GOT3 (cell line): ENCODE measurements around the gene DNAJC5.
A peak's percentile ranks its signal among the peaks of the same experiment; 100 is the strongest.
"Not testable (repeated sequence)": the region's sequence is repeated elsewhere in the genome, so short reads cannot be mapped to it uniquely, and the experiment has no call there.

Experiments
- DNase-seq: peaks from one replicate; lab custom pipeline; 2025; ENCODE audit warnings: mixed read lengths; lab: John Stamatoyannopoulos, UW

DNAJC5 gene

DNA sequence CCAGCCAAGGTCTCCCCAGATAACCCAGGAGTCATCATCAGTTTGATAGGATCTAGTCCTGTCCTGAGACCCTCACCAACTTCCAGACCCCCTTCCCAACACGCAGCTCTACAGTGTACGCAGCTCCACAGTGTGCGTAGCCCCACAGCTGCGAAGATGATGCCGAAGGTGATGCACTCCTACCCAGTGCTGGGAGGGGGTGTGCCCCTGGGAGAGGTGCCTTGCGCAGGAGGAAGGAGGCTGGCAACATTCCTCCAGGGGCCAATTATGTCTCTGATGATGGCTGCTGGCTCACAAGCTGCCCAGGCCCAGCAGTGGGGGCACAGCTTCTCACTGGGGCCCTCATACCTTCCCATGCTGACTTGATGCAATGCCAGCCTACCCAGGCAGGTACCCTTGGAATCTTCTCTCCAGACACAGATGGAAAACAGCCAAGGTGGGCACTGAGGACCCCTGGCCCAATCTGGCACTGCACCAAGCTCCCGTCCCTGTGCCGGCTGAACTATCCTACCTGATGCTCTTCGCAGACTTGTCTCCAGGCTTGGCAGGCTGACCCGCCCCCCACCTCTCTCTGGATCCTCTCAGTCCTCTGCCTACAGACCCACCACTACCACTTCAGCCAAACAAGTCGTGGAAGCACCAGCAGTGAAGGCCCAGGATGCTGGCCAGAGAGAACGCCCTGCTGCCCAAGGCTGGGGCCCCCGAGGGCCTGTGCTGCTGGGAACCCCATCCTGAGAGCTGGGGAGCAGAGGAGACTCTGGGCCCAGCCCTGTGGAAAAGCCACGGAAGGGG lies 73.4 kb downstream of the DNAJC5 start:
- no peak for DNase-seq

DNA sequence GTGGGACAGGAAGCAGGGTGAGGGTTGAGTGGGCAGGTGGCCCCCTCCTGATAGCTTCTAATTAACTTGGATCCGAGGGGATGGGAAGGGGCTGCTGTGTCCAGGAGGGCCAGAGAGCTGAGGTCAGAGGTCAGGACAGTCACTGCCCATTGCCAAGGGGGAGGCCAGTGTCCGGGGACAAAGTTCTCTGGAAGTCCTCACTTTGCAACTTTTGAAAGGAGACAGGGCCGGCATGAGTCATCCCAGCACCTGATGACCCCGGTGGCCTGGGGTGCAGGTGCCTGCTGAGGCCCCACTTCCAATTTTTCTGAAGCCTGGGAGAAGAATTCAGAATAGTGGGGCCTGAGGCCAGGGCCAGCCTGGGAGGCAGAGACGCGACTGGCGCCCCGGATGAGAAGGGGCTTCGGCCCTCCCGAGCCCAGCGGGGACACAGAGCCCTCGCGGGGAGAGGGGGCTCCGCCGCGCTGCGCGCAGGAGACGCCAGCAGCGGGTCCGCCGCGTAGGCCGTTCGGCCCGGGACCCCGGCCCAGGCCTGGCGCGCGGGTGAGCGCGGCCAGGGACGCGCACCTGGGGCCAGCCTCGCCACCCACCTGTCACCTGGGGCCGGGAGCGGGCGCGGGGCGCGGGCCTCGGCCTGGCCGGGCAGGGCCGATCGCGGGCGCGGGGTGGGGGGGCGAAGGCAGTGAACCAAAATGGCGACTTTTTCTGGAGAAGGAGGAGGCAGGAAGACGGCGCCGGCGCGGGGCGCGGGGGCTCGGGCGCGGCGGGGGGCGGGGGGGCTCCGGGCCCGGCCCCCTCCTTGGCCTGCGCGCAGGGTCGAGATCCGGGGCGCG lies 74.2 kb downstream of the DNAJC5 start:
- DNase-seq: no peak

DNA sequence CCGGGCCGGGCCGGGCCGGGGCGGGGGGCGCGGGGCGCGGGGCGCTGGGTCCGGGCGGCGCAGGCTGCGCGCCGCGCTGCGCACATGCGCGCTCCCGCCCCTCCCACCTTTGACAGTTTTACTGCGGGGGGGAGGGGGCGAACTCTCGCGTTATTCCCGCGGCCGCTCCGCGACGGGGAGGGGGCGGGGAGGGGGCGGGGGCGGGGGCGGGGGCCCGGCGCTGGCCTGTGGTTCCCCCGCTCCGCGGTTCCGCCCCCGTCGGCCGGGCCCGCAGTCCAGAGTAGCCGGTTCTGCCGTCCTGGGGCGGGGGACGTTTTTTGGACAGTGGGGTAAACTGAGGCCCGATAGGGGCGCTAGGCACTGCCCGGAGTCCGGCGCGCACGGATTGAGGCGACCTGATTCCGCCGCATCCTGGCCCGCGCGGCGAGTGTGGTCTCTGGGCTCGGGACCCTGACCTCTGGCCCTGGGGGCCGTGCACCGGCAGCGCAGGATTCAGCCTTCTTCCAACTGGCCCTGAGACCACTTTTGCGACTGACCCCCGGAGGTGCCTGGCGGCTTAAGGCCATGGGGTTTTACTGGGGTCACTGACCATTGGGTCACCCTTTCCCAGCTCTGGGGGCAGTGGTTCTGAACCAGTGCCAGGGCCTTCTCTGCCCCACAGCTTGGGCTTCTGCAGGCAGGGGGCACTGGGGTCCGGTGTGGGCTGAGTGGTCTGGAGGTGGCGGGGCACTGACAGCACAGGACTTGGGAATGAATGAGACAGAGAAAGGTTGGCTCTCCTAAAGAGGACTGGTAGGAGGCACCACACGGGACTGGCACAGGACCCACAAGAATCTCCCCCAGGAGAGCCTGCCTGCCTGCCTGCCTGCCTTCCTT lies 75.2 kb downstream of the DNAJC5 start, which contains the start of gene ZNF512B:
Gene ZNF512B (minus strand): TSS at position 93 of the 876 bp plus-strand sequence. CDS start 1,980 bp downstream, outside the sequence.
- DNase-seq: no peak

DNA sequence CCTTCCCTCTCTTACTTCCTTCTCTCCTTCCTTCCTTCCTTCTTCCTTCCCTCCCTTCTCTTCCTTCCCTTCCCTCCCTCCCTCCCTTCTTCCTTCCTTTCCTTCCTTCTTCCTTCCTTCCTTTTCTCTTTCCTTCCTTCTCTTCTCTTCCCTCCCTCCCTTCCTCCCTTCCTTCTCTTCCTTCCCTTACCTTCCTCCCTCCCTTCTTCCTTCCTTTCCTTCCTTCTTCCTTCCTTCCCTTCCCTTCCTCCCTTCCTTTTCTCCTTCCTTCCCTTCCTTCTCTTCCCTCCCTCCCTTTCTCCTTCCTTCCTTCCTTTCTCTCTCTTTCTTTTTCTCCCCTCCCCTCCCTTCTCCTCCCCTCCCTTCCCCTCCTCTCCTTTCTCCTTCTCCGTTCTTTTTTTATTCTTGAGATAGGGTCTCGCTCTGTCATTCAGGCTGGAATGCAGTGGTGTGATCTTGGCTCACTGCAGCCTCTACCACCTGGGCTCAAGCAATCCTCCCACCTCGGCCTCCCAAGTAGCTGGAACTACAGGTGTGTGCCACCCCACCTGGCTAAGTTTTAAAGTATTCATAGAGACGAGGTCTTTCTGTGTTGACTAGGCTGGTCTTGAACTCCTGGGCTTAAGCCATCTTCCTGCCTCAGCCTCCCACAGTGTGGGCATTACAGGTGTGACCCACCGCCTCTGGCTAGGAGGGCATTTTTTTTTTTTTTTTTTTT lies 75.9 kb downstream of the DNAJC5 start:
- DNase-seq: no peak

DNA sequence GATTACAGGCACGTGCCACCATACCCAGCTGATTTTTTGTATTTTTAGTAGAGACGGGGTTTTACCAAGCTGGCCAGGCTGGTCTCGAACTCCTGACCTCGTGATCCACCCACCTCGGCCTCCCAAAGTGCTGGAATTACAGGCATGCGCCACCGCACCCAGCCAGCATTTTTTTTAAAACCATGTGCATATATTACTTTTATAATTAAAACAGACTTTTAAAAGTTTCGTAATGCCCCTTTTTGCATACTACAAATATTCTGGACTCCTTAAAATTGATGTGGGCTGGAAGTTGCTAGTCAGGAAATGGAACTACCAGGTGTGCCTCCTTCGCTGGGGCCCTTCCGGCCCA lies 77.0 kb downstream of the DNAJC5 start:
- DNase-seq: not testable (repeated sequence)

DNA sequence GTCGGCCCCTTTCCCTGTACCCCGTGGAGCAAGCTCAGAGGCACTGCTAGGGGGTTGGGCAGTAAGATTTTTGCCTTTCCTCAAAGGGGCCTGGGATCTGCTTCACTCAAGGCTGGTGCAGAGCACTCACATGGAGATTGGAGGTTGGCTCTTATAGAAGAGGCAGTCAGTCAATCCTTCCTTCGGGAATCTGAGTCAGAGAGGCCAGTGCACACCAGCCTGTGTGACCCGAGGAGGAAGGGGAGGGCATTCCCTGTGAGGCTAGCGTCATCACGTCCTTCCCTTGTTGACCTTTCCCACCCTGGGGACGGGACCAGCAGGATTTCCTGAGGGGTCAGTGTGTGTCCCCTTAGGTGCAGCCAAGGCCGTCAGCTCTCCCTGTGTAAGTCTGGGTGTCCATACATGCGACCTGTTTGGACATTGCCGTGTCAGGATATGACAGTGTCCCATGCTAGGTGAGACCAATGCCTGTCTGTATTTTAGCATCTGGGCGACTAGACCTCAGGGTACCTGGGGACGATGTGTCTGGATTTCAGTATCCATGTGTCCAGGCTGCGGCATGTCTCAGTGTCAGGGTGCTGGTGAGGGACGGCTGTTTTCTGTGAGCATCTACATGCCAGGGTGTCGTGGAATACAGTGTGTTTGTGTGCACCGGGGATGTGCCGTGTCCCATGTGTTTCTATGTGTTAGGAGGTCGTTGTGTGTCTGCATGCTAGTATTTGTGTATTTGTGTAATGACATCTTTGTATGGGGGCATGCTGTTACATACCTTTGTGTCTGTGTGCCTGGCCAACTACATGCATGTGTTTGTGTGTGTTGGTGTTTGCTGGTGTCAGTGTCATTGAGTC lies 77.6 kb downstream of the DNAJC5 start:
- DNase-seq: no peak

DNA sequence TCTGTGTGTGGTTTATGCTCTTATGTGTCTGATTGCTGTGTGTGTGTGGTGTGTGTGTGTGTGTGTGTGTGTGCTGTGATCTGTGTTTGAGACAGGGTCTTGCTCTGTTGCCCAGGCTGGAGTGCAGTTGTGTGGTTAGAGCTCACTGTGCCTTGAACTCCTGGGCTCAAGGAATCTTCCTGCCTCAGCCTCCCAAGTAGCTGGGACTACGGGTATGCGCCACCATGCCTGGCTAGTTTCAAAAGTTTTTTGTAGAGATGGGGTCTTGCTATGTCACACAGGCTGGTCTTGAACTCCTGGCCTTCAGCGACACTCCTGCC lies 78.2 kb downstream of the DNAJC5 start:
- DNase-seq: no peak

DNA sequence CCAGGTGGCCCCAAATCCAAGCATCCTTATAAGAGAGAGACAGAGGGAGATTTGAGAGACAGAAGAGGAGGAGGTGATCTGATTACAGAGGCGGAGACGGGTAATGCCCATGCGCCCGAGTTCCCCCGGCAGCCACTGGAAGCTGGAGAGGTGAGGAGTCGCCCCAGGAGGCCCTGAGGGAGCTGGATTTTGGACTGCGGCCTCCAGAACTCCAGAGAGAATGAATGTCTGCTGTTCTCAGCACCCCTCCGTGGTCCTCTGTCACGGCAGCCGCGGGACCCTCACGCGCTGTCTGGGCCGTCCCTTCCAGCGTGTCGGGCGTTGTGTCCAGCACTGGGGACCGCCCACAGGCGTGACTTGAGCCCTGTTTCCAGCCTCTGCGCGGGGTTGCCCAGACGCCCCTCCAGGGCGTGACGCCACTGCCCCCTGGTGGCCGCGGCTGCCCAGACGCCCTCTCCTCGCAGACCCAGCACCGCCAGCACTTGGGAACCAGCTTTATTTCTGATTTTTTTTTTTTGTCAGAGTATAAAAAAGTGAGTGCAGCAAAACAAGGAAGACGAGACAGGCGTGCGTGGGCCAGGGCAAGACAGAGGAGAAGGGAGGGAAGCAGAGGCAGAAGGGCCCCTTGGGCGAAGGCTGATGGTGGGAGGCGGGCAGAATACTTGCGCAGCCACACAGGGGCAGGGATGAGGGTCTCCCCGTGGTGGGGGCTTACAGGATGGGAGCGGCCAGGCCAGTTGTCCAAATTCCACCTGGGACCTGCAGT lies 78.9 kb downstream of the DNAJC5 start:
- DNase-seq: peak; percentile 82

DNA sequence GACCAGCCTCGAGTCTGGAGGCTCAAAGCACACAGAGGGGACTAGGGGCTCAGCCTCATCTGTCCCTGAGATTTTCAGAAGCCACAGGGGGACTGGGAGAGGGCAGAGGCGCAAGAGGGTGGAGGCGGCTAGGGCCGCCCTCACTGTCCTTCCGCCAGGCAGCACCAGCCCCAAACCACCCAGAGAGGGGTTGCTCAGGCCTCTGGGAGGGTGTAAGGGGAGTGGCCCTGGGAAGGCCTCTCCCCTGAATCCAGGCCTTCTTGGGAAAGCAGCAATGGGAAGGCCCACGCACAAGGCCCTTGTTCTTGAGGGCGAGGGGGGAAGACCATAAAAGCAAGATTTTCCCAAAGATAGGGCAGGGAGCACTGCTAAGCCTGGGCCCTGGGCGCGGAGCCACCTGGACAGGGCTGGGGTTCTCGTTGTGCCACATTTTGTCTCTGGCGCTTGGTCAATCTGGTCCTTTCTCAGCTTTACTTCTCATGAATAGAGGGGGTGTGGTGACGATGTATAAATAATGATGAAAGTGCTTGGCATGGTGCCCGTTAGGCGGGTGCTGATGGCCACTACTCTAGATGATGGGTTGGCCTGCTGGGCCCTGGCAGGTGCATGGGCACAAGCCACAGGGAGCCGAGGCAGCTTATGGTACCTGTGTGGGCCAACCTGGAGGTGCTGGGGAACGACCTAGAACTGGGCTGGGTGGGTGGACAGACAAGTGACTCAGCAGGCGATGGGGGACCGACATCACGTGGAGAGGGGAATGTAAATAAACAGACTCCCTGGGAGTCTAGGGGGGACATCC lies 79.7 kb downstream of the DNAJC5 start:
- no peak for DNase-seq

DNA sequence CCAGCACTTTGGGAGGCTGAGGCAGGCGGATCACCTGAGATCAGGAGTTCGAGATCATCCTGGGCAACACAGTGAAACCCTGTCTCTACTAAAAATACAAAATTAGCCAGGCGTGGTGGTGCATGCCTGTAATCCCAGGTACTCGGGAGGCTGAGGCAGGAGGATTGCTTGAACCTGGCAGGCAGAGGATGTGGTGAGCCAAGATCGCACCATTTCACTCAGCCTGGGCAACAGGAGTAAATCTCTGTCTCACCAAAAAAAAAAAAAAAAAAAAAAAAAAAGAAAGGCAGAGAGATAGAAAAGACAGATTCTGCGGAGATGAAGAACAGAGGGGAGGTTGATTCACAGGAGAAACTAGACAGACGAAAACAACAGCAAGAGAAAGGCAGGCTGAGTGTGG lies 81.6 kb downstream of the DNAJC5 start:
- DNase-seq: not testable (repeated sequence)

DNA sequence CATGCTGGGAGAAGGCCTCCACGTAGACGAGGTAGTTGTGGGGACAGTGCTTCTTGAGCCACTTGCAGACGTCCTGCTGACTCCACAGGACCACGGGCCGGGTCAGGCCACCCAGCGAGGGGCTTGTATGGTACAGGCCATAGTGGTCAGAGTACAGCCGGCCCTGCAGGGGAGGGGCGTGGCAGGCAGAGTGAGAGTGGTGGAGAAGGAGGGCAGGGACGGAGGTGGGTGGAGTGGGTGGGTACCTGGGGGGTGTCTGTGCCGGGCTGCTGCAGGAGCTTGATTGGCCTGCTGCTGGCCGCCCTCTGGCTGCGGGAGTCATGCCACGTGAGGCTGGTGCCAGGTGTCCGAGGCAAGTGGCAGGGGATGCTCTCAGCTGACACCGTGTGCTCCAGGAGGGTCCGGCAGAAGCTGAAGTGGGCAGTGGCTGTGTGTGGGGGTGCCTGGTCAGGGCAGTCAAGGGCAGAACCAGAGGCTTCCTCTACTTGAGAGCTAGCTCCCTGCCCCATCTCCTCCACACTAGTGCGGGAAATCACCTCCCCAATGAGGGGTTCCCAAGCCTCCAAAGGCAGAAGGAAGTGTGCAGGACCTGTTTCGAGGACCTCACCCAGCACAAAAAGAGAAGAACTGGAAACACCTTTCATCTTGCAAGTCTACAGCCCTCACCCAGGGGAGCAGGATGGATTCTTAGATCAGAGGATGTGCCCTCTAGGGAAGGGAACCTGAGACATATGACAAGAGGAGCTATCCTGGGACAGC lies 82.2 kb downstream of the DNAJC5 start:
- no peak for DNase-seq

DNA sequence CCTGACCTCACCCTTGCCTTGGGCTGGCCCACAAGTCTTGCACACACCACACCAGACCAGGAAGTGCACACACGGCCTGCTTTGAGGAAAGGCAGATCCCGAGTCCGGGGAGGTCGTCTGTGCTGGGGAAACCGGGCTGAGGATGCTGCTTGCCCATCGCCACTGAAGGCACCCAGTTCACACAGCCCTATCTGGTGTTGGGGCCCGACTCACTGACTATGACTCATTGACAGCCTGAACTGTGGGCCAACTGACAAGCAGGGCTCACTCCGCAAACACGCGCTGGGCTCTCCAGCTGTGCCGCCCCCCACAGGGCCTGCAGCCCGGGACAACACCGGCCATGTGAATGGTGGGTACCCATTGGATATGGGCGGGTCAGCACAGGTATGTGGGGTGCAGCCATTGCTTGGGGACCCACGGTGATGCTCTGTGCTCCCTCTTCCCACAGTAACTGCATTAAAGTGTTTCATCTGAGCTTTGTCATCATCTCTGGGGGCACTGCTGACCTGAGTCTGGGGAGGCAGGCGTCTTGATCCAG lies 82.9 kb downstream of the DNAJC5 start:
- DNase-seq: no peak

DNA sequence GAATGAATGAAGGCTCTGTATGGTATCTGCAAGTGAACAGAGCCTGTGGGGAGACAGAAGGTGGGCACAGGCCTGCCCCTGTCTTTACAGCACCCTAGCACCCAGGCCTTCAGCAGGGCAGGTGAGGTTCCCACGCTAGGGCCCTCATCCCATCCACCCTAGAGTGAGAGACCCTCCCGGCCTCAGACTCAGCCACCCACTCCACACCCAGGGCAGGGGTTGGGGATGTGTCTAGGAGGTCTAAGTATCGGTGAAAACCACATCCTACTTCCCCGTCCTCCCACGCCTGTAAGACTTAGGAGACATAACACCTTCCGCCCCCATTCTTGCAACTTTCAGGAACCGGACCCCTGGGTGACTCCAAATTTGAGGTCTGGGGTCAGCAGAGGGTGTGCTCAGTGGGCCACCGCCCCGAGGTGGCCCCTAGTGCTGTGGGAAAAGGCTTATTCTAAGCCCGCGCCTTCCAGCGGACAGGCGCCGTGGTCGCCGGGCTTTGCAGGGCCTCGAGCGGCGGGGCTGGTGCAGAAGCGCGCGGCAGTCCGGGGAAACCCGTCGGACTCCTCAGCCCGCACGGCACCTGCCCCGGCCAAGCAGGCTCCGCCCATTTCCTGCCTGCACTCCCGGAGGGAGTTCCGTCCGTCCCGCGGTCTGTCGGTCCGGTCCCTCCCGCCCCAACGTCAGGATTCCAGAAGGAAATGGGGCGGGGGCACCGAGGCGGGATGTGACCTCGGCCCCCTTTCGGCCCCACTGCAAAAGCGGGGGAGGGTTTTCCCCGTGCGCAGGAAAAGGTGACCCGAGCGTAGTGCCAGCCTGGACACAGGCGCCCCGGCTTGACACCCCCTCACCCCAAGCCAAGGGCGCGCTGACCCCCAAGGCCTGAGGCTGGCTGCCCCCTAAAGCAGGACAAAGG lies 83.6 kb downstream of the DNAJC5 start:
- no peak for DNase-seq

DNA sequence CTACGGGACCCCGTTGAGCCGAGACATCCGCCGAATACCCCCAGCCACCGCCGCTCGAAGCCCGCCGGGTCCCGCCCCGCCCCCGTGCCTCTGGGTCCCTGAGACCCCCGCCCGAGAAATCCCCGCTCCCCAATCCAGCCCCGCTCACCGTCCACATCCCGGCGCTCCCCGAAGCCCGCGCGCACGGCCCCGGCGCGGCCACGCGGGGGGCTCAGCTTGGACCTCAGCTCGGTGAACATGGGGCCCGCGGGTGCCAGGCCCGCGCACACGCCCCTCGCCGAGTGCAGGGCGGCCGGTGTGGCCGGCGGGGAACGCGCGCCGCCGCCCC lies 84.3 kb downstream of the DNAJC5 start:
- no peak for DNase-seq

DNA sequence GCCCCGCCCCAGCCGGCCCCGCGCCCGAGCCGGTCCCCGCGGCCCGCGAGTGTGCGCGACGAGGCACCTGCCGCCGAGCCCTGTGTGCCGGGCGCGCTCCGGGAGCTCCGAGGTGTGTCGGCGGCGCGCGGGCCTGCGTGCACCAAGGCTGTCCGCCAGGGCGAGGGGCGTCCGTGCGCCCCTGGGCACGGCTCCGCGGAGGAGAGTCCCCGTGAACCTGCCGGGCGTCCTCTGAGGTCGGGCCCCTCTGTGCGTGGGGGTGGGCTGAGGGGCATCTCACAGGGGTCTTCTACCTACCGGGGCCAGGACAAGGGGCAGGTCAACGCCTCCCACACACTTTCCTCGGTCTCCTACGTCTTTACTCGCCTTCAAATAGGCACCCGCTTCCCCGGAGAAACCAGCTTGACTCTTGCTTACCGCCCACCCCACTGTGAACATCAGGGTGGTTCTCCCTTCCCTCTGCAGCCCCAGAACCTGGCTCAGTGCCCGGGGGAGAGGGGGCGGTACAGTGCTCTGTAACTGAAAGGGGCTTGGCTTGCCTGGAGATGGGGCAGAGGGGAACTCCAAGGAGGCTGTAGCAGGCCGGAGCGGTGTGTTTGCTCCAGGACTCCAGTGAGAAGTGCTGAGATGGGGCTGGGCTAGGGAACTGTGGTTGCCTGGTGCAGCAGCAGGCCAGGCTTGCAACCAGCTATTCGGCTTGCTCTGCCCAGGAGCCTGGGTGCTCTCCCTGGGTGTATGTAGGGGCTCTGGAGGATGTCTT lies 84.8 kb downstream of the DNAJC5 start, which contains the start of gene SAMD10:
Gene SAMD10 (minus strand): TSS at position 86 of the 760 bp plus-strand sequence. CDS start 175 bp downstream, outside the sequence.
- no peak for DNase-seq

DNA sequence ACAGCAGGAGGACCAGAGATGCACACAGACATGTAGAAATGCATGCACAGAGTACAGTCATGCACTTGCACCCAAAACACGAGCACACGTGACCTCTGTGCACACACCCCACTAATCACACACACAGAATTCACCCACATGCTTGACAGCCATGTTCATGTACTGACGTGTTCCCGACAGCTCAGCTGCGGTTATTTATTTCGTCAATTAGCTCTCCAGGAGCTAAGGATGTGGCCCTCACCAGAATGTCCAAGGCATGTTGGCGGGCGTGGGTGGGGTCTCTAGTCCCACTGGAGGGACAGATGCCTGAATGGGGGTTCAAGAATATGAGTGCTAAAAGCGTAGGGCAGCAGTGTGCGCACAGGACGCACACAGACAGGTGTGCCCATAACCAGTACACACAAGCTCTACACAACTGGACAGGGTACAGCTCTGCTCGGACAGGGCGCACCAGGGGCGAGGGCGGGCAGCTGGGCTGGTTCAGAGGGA lies 85.4 kb downstream of the DNAJC5 start:
- DNase-seq: no peak
